Fibroblast of villous mesenchyme (primary cell): ENCODE measurements around the gene LOXL1. TPM values are rescaled to one million over a fixed set of nuclear protein-coding genes. Genes with fewer than 3 reads are reported as not detected.
A peak's percentile ranks its signal among the peaks of the same experiment; 100 is the strongest.

Experiments used
- DNase-seq: peaks from one replicate; pipeline ENCODE4 v3.0.0-alpha.2; 2010; ENCODE audit warnings: low read depth
- H3K4me3 ChIP-seq: 2 replicates; pipeline ENCODE4 v1.5.1; 2011; ENCODE audit warnings: low read depth, mild to moderate bottlenecking, low read length
- total RNA-seq: library from RNA; depleted of rRNA; stranded (reverse); fragments of >200 nt; gene quantifications from 2 replicates; pipeline ENCODE4 v1.2.3, GENCODE V29; 2012
- TF ChIP-seq, protein P1 (sequence below): IDR thresholded peaks from 2 replicates; pipeline ENCODE4 v1.5.1; 2012; ENCODE audit warnings: low read depth, mild to moderate bottlenecking, low read length; ENCODE audit not compliant: insufficient read depth

The LOXL1 gene
- total RNA-seq, 1 donor: 73.8 TPM

DNA sequence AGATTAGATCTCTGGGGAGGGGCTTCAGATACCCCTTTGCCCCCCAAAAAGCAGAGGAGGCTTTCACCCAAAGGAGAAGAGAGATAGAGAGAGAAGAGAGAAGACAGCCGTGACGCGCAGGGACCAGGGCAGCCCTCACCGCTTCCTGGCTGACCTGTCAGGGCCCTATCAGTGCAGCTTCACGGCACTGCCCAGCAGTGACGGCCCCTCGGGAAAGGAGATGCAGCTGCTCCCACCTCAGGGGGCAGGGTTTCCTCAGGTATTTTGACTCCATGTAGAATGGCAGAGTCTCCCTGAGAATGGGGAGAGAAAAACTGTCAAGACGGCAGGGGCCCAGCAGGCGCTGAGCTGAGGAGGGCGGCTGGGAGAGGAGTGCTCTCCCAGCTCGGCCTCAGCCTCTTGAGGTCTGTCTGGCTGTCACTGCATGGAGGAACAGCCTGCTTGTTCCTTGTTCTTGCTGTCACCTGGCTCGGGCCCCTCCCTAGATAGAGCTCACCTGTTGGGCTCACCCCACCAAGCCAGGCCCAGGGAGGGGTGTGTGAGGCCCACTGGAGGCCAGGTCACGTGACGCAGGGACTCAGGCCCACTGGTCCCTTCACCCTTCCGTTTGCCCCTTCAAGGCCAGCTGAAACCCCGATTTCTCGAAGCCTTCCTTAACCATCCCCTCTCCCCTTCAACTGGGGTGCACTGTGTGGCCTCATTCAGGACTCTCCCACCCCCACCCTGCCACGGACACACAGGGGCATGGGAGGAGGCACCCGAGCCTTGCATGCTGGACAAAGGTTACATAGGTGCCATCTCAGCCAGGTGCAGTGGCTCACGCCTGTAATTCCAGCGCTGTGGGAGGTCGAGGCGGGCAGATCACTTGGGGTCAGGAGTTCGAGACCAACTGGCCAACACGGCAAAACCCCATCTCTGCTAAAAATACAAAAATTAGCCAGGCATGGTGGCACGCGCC, 28.2 kb downstream of the LOXL1 start:
- TF ChIP-seq, protein P1, sequence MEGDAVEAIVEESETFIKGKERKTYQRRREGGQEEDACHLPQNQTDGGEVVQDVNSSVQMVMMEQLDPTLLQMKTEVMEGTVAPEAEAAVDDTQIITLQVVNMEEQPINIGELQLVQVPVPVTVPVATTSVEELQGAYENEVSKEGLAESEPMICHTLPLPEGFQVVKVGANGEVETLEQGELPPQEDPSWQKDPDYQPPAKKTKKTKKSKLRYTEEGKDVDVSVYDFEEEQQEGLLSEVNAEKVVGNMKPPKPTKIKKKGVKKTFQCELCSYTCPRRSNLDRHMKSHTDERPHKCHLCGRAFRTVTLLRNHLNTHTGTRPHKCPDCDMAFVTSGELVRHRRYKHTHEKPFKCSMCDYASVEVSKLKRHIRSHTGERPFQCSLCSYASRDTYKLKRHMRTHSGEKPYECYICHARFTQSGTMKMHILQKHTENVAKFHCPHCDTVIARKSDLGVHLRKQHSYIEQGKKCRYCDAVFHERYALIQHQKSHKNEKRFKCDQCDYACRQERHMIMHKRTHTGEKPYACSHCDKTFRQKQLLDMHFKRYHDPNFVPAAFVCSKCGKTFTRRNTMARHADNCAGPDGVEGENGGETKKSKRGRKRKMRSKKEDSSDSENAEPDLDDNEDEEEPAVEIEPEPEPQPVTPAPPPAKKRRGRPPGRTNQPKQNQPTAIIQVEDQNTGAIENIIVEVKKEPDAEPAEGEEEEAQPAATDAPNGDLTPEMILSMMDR: no peak
- H3K4me3 ChIP-seq: no peak overlapping the region
- DNase-seq: no peak

DNA sequence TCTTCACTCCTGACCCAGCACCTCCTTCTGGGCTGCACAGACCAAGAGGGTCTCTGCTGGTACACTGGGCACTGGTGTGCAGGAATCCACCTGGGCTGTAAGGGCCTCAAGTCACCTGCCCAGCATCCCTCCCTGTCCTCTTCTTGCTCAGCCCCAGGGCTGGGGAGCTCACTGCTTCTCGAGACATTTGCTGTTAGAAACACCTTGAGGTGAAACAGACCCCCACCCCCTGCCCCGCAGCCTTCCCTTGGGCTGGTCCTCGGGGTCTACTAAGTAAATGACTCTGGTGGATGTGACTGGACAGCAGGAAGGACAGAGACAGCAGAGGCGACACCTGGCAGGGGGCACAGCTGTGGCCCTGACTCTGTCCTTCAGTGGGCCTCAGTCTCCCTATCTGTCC, 29.1 kb downstream of the LOXL1 start:
- TF ChIP-seq, protein P1: no peak
- DNase-seq: no peak
- H3K4me3 ChIP-seq: no peak overlapping the region

DNA sequence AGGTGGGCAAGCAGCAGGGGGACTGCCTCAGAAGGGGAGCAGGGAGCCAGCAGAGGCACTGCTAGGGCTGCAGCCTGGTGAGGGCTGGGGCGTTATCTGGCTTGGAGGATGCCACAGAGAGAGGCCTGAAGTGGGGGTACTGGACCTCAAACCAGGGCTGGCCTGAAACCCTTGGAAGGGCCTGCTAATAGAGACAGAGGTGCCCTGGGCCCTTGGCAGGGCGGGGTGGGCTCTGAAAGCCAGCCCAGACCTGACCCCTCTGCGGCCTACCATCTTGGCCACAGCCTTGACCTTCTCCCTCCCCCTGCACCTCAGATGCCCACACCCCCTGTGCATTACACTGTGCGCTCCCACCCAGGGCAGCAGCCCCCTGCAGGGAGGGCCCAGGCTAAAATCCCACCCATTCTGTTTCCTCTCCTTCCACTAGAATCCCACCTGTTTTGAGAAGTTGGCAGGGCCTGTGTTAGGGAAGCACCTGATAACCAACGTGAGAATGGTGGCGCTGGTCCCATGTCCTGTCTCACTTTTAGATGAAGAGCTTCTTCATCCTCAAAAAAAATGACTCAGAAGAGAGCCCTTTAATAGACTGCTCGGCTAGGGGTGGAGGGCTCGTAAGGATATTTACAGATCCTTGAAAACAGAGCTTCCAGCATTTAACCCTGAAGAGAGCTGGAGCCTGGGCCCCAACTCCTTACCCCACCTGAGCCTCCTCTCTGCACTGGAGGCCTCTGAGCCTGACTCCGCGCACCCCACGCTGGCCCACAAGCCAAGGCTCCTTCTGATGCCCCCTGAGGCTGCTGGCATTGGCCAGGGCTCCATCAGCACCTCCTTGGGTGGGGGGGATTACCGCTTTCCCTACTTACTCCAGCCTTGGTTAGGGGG, 29.8 kb downstream of the LOXL1 start:
- TF ChIP-seq, protein P1: no peak
- DNase-seq: no peak
- H3K4me3 ChIP-seq: no peak overlapping the region

DNA sequence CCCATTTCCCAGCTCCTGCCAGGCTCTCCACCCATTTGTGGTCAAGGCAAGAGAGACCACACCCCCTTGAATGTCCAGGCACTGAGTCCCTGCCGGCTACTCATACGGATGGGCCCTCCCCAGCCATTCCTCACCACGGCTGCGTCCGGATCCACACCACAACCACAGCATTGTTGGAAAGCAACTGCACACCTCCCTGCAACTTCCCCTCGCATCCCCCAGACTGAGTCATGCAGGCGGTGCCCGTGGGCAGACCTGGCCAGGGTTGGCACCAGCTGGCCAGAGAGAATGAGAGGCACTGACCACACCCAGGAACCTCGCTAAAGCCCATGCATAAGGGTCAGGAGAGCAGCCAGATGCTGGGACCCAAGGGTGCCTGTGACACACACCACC, 30.5 kb downstream of the LOXL1 start:
- DNase-seq: peak; percentile 70
- H3K4me3 ChIP-seq: no peak overlapping the region
- TF ChIP-seq, protein P1: no peak

DNA sequence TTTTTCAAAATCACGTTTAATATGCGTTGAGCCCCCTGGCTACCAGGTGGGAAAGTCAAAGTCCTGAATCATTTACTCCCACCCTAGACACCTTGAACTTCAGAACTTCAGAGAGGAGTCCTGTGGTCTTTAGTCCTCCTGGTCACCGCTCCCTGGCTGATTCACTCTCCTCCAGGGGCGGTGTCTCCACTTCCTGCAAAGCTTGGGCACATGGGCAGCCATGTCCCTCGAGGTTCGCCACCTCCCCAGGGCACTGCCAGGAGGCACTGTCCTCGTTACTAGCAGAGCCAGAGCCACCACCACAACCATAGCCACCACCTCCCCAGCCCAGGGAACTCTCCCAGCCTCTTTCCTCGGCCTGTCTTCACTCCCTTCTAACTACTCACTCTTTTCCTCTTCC, 31.0 kb downstream of the LOXL1 start:
- DNase-seq: no peak
- TF ChIP-seq, protein P1: no peak
- no peak overlapping the region for H3K4me3 ChIP-seq

DNA sequence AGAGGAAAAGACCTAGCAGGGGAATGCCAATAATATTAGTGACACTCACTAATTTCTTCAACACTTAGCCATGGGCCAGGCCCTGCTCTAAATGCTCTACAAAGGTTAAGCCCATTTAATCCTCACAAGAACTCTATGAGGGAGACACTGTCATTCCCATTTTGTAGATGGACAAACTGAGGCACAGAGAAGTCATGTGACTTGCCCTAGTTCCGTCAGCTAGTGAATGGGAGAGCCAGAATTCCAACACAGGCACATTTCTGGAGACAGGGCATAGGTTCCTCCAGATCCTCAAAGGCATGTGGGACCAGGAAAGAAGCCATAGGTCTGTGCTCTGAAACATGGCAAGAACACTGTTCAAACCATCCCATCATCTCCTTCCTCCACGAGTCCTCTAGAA, 31.5 kb downstream of the LOXL1 start:
- no peak for DNase-seq
- TF ChIP-seq, protein P1: no peak
- no peak overlapping the region for H3K4me3 ChIP-seq
